ENCODE data around the gene CMKLR1. TPM values are rescaled to one million over a fixed set of nuclear protein-coding genes. Genes with fewer than 3 reads are reported as not detected.

CMKLR1 gene
- total and polyA plus RNA-seq, 2 donors (not counting 1 experiment from before 2014, with no cell fraction given) = 0.06 to 0.54 TPM

GRCh38 chr12:108357834-108358579, 18.9 kb upstream of the CMKLR1 start:
- Mint-ChIP-seq H3K27ac (no peak overlapping the region), H3K27me3 (peaks cover 27% of the 10 kb centered on the region), H3K9me3 (ENCODE audit: insufficient read depth) (no peaks in the 10 kb centered on the region), H3K4me3 (no peak overlapping the region), H3K4me1 (peaks cover 3% of the 10 kb centered on the region)
- intact Hi-C loops (cut with micrococcal nuclease) = no loop called here
- TF ChIP-seq CTCF (IDR thresholded peaks at IDR 0.05) (no peak), EZH2 (IDR thresholded peaks at IDR 0.05; ENCODE audit: borderline replicate concordance, insufficient read depth, low read depth, low read length, poor library complexity, severe bottlenecking) (no peak)
- Histone ChIP-seq H3K4me2 (replicated peaks; ENCODE audit: low read depth, low read length, poor library complexity, severe bottlenecking) (no peak overlapping the region), H3K4me3 (ENCODE audit: control extremely low read depth in 1 of 5, extremely low read depth in 1 of 5, insufficient read depth in 1 of 5, low read depth in 2 of 5, low read length in 4 of 5) (no peak overlapping the region), H3K79me2 (ENCODE audit: control insufficient read depth, insufficient read depth, low read length) (no peaks in the 10 kb centered on the region), H2AFZ (ENCODE audit: insufficient read depth, low read depth, low read length, poor library complexity, severe bottlenecking) (no peak overlapping the region), H3K27me3 (replicated peaks in 1 of 4; ENCODE audit: control extremely low read depth in 1 of 4, control insufficient read depth in 3 of 4, insufficient read depth in 4 of 4, low read length in 3 of 4) (peaks cover 0 to 8% (median 0%) of the 10 kb centered on the region in 4 experiments), H3K9ac (ENCODE audit: low read length) (no peak overlapping the region), H3K36me3 (replicated peaks in 1 of 2; ENCODE audit: control extremely low read depth in 1 of 2, control insufficient read depth in 1 of 2, extremely low read depth in 1 of 2, insufficient read depth in 2 of 2, low read length in 1 of 2) (no peaks in the 10 kb centered on the region), H3K4me1 (ENCODE audit: control insufficient read depth in 2 of 2, insufficient read depth in 2 of 2, low read length in 2 of 2) (no peaks in the 10 kb centered on the region), H3K27ac (ENCODE audit: low read length in 2 of 2) (no peak overlapping the region), H3K9me3 (ENCODE audit: control extremely low read depth in 1 of 3, control insufficient read depth in 2 of 3, insufficient read depth in 1 of 3, low read length in 2 of 3) (no peaks in the 10 kb centered on the region), H4K20me1 (ENCODE audit: control insufficient read depth, insufficient read depth, low read length, poor library complexity, severe bottlenecking) (no peaks in the 10 kb centered on the region)
- ChIA-PET CTCF (no interaction called here), POLR2A (no interaction called here)
- ATAC-seq (ENCODE audit: low read depth) (no peak), DNase-seq (no peak)
- WGBS (ENCODE audit: insufficient coverage) = no CpG with 5 or more reads among the region's 2 CpGs

All from B cell (primary cell).